ENCODE measurements around the gene MIGA2. TPM values are rescaled to one million over a fixed set of nuclear protein-coding genes. Genes with fewer than 3 reads are reported as not detected.

The MIGA2 gene
- total and polyA plus RNA-seq, 9 of the 15 experiments (the other 6 are each of a cell fraction or from before 2014, with no cell fraction given), result 0.15 to 54.1 (median 18.0) TPM

GRCh38 chr9:128995791-128996190 is 40.6 kb upstream of the MIGA2 start:
- Histone ChIP-seq H3K36me3 (ENCODE audit: control insufficient read depth, insufficient read depth, low read length) (peaks cover 87% of the 10 kb centered on the region), H3K9ac (ENCODE audit: insufficient read depth in 1 of 2, low read depth in 2 of 2, low read length in 2 of 2) (no peak overlapping the region), H2AFZ (ENCODE audit: low read depth, low read length) (no peak overlapping the region), H3K4me3 (no peak overlapping the region), H3K4me1 (replicated peaks in 1 of 2; ENCODE audit: control insufficient read depth in 2 of 2, insufficient read depth in 2 of 2, low read length in 2 of 2) (no peaks in the 10 kb centered on the region), H3K27ac (ENCODE audit: extremely low read depth, low read depth, low read length) (no peak overlapping the region), H3K9me1 (ENCODE audit: control insufficient read depth, insufficient read depth, low read length) (no peaks in the 10 kb centered on the region), H3K9me3 (replicated peaks; ENCODE audit: control insufficient read depth, insufficient read depth, low read depth, low read length) (no peaks in the 10 kb centered on the region), H3K4me2 (ENCODE audit: insufficient read depth, low read length) (no peak overlapping the region), H3K27me3 (ENCODE audit: control insufficient read depth in 2 of 2, insufficient read depth in 2 of 2, low read length in 2 of 2) (no peaks in the 10 kb centered on the region), H4K20me1 (replicated peaks; ENCODE audit: control insufficient read depth, insufficient read depth, low read length) (no peaks in the 10 kb centered on the region), H3K79me2 (ENCODE audit: control insufficient read depth, insufficient read depth, low read length) (no peaks in the 10 kb centered on the region)
- TF ChIP-seq TBP (optimal IDR thresholded peaks at IDR 0.05; ENCODE audit: low read depth, low read length), result no peak
- TF ChIP-seq ZNF696 (CRISPR knock-in tag; conservative IDR thresholded peaks at IDR 0.05), result no peak
- TF ChIP-seq KLF1 (tag; IDR thresholded peaks at IDR 0.05), result no peak
- no peak for TF ChIP-seq TCF15 (CRISPR knock-in tag; IDR thresholded peaks at IDR 0.05)
- no peak for TF ChIP-seq FOXA3 (CRISPR knock-in tag; conservative IDR thresholded peaks at IDR 0.05 in 1 of 2, IDR thresholded peaks at IDR 0.05 in 1 of 2)
- TF ChIP-seq ZNF140 (CRISPR knock-in tag; IDR thresholded peaks at IDR 0.05), result no peak
- TF ChIP-seq RBBP5 (IDR thresholded peaks at IDR 0.05; ENCODE audit: borderline replicate concordance, insufficient read depth, low read length, poor library complexity, severe bottlenecking), result no peak
- TF ChIP-seq SRF (CRISPR knock-in tag; IDR thresholded peaks at IDR 0.05), result no peak
- TF ChIP-seq ADNP (tag; IDR thresholded peaks at IDR 0.05), result no peak
- no peak for TF ChIP-seq SMAD4 (CRISPR knock-in tag; conservative IDR thresholded peaks at IDR 0.05)
- TF ChIP-seq NKRF (IDR thresholded peaks at IDR 0.05; ENCODE audit: borderline replicate concordance), result no peak
- TF ChIP-seq E2F6 (IDR thresholded peaks at IDR 0.05; ENCODE audit: borderline replicate concordance in 1 of 2, extremely low read depth in 1 of 2, insufficient read depth in 1 of 2, insufficient read length in 1 of 2, low read depth in 1 of 2, low read length in 1 of 2, poor library complexity in 1 of 2, severe bottlenecking in 1 of 2), result no peak
- no peak for TF ChIP-seq SREBF2 (CRISPR knock-in tag; IDR thresholded peaks at IDR 0.05)
- TF ChIP-seq PTTG1 (tag; IDR thresholded peaks at IDR 0.05; ENCODE audit: low read depth), result no peak
- no peak for TF ChIP-seq FOXP1 (CRISPR knock-in tag; IDR thresholded peaks at IDR 0.05)
- no peak for TF ChIP-seq SMC3 (conservative IDR thresholded peaks at IDR 0.05; ENCODE audit: insufficient read depth, low read depth, low read length)
- no peak for TF ChIP-seq CREM (IDR thresholded peaks at IDR 0.05; ENCODE audit: low read depth)
- intact Hi-C loops (cut with micrococcal nuclease), result no loop called here
- ChIA-PET POLR2A (interaction anchor here (1.0 kb wide), 1 partner anchor 10 kb away, joined by 3 read pairs; no protein-coding TSS in a partner anchor), CTCF (ENCODE audit: low intra/inter-chr PET ratio) (no interaction called here)
- ATAC-seq, result no peak
- FAIRE-seq, result no peak
- no peak for DNase-seq (ENCODE audit: extremely low read depth in 1 of 4, low spot score in 3 of 4)
- 92% methylated on average over 3 of the region's 5 CpGs for WGBS (ENCODE audit: insufficient coverage, low coverage, missing lambda C conversion rate)
- in situ Hi-C loops (cut with MboI), result no loop called here
- BruUV-seq (replicated peaks), result no TSS peak
